PC-3 (cell line): Measurements from ENCODE around the gene TAS2R4. TPM values are rescaled to one million over a fixed set of nuclear protein-coding genes. Genes with fewer than 3 reads are reported as not detected.
"Not testable (repeated sequence)": the region's sequence is repeated elsewhere in the genome, so short reads cannot be mapped to it uniquely, and the experiment has no call there.

ENCODE experiments used
- ATAC-seq: fragments of 200-7000 bp; cut with Tn5 transposase; 2 replicates; pipeline ENCODE4 v1.9.1; 2020; ENCODE audit warnings: mild to moderate bottlenecking, moderate library complexity
- BruUV-seq: library from RNA; stranded (reverse); fragments of 400-500 nt; replicated peaks from 2 replicates; lab custom pipeline; 2021; lab: Mats Ljungman, UMichigan
- CTCF ChIA-PET: fragments of 300-600 bp; sonication (Branson Sonifier 250); formaldehyde crosslinking; loops from one replicate; lab custom pipeline; 2022; ENCODE audit warnings: antibody characterized with exemption; lab: Charles Lee
- POLR2A ChIA-PET: fragments of 300-600 bp; sonication (Branson Sonifier 250); formaldehyde crosslinking; loops from one replicate; lab custom pipeline; 2022; ENCODE audit warnings: antibody characterized with exemption; ENCODE audit not compliant: unreplicated experiment; lab: Charles Lee
- DNase-seq: peaks from one replicate; pipeline ENCODE4 v3.0.0-alpha.2; 2015
- H2AFZ ChIP-seq: fragments of 300-600 bp; sonication (generic); 2 replicates; pipeline ENCODE4 v1.6.0; 2016; ENCODE audit warnings: antibody characterized with exemption, low read length
- H3F3A ChIP-seq: fragments of 300-600 bp; sonication (generic); one replicate; pipeline ENCODE4 v1.6.0; 2017; ENCODE audit warnings: antibody characterized with exemption, low read length, control low read depth, mild to moderate bottlenecking; ENCODE audit not compliant: unreplicated experiment
- H3K27ac ChIP-seq: fragments of 300-600 bp; sonication (generic); 2 replicates; pipeline ENCODE4 v1.5.1; 2016; ENCODE audit warnings: mild to moderate bottlenecking, low read length
- H3K27me3 ChIP-seq: fragments of 300-600 bp; sonication (generic); 2 replicates; pipeline ENCODE4 v1.6.1; 2016; ENCODE audit warnings: low read length, mixed read lengths
- H3K36me3 ChIP-seq: fragments of 300-600 bp; sonication (generic); 2 replicates; pipeline ENCODE4 v1.6.1; 2016; ENCODE audit warnings: low read depth, mixed run types, low read length, mixed read lengths
- H3K4me1 ChIP-seq: fragments of 300-600 bp; sonication (generic); 2 replicates; pipeline ENCODE4 v1.5.1; 2016; ENCODE audit warnings: low read length; ENCODE audit not compliant: insufficient read depth
- H3K4me2 ChIP-seq: fragments of 300-600 bp; sonication (generic); 2 replicates; pipeline ENCODE4 v1.6.0; 2016; ENCODE audit warnings: low read length
- H3K4me3 ChIP-seq: fragments of 300-600 bp; sonication (generic); 2 replicates; pipeline ENCODE4 v1.5.1; 2016; ENCODE audit warnings: mild to moderate bottlenecking, low read length, mixed read lengths
- H3K79me2 ChIP-seq: fragments of 300-600 bp; sonication (generic); 2 replicates; pipeline ENCODE4 v1.6.1; 2017; ENCODE audit warnings: low read length, mixed read lengths
- H3K9ac ChIP-seq: fragments of 300-600 bp; sonication (generic); 2 replicates; pipeline ENCODE4 v1.6.0; 2016; ENCODE audit warnings: mild to moderate bottlenecking, low read length
- H3K9me2 ChIP-seq: fragments of 300-600 bp; sonication (generic); replicated peaks from 2 replicates; pipeline ENCODE4 v1.6.1; 2016; ENCODE audit warnings: mixed run types, low read length, mixed read lengths
- H3K9me3 ChIP-seq: fragments of 300-600 bp; sonication (generic); 2 replicates; pipeline ENCODE4 v1.6.1; 2016; ENCODE audit warnings: low read length, mixed read lengths
- H4K20me1 ChIP-seq: fragments of 300-600 bp; sonication (generic); 2 replicates; pipeline ENCODE4 v1.6.1; 2016; ENCODE audit warnings: low read length, mixed read lengths
- EZH2 ChIP-seq: fragments of 300-600 bp; sonication (generic); IDR thresholded peaks from one replicate; pipeline ENCODE4 v1.6.1; 2017; ENCODE audit warnings: antibody characterized with exemption, mild to moderate bottlenecking, low read length; ENCODE audit not compliant: unreplicated experiment
- EZH2phosphoT487 ChIP-seq: fragments of 300-600 bp; sonication (generic); IDR thresholded peaks from 2 replicates; pipeline ENCODE4 v1.6.1; 2018; ENCODE audit warnings: mild to moderate bottlenecking, antibody characterized with exemption, low read length, borderline replicate concordance
- intact Hi-C: fragments of 100-400 bp; cut with micrococcal nuclease; formaldehyde crosslinking; loops from 2 replicates; pipeline ENCODE4 v1.9.0; 2023
- total RNA-seq: library from RNA; depleted of rRNA; stranded (reverse); fragments of >200 nt; gene quantifications from 2 replicates; pipeline ENCODE4 v1.2.3, GENCODE V29; 2014
- TF ChIP-seq, protein P1 (sequence below): fragments of 300-600 bp; sonication (generic); conservative IDR thresholded peaks from 2 replicates; pipeline ENCODE4 v1.5.1; 2017; ENCODE audit warnings: antibody characterized with exemption, low read depth, mild to moderate bottlenecking, low read length

The TAS2R4 gene
- total RNA-seq, 1 experiment from 2014 or later, result not detected

DNA sequence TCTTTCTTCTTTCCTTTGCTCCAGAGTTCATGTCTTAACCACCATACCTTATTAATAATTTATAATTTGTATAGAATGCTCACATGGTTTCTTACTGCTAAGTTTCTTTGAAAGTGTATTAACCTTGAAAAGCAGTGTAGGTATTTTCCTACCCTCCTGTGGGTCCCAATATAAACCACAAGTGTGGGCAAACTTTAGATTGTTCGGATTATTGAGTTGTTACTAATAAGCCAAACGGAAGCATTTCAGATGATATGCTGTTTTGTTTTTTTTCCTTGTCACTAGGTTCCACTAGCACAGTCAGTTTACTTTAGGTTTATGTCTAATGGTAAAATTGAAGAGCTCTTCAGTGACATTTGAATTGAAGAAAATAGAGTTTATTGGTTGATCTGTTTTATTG is 28.1 kb upstream of the TAS2R4 start:
- Histone ChIP-seq H2AFZ (no peak overlapping the region), H3K9me2 (no peaks in the 10 kb centered on the region), H3K36me3 (peaks cover 88% of the 10 kb centered on the region), H3K9me3 (peaks cover 15% of the 10 kb centered on the region), H3K9ac (no peak overlapping the region), H3F3A (no peaks in the 10 kb centered on the region), H3K27ac (no peak overlapping the region), H3K4me2 (no peak overlapping the region), H3K27me3 (no peaks in the 10 kb centered on the region), H3K79me2 (0 out of 2 replicates have a peak, but pooled peaks cover 5% of the 10 kb centered on the region), H3K4me3 (no peak overlapping the region), H3K4me1 (no peaks in the 10 kb centered on the region), H4K20me1 (no peaks in the 10 kb centered on the region)
- CTCF ChIA-PET, result no interaction called here
- POLR2A ChIA-PET, result no interaction called here
- no TSS peak for BruUV-seq
- ATAC-seq (no peak), DNase-seq (no peak)
- TF ChIP-seq EZH2 (no peak), EZH2phosphoT487 (no peak)
- TF ChIP-seq, protein P1, sequence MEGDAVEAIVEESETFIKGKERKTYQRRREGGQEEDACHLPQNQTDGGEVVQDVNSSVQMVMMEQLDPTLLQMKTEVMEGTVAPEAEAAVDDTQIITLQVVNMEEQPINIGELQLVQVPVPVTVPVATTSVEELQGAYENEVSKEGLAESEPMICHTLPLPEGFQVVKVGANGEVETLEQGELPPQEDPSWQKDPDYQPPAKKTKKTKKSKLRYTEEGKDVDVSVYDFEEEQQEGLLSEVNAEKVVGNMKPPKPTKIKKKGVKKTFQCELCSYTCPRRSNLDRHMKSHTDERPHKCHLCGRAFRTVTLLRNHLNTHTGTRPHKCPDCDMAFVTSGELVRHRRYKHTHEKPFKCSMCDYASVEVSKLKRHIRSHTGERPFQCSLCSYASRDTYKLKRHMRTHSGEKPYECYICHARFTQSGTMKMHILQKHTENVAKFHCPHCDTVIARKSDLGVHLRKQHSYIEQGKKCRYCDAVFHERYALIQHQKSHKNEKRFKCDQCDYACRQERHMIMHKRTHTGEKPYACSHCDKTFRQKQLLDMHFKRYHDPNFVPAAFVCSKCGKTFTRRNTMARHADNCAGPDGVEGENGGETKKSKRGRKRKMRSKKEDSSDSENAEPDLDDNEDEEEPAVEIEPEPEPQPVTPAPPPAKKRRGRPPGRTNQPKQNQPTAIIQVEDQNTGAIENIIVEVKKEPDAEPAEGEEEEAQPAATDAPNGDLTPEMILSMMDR, result no peak
- intact Hi-C loops, result no loop called here

- H3K9me2 ChIP-seq, H3K4me3 ChIP-seq, H3K4me2 ChIP-seq, ATAC-seq, H2AFZ ChIP-seq, H3K4me1 ChIP-seq, H3K9ac ChIP-seq, H3K27ac ChIP-seq, H3K79me2 ChIP-seq, H3F3A ChIP-seq, DNase-seq, POLR2A ChIA-PET, H4K20me1 ChIP-seq, CTCF ChIA-PET, BruUV-seq, H3K27me3 ChIP-seq: not testable (repeated sequence)
- H3K9me3 ChIP-seq, result peaks cover 15% of the 10 kb centered on the region
- H3K36me3 ChIP-seq, result peaks cover 71% of the 10 kb centered on the region
- intact Hi-C loops, result loop anchor here (5.0 kb wide), 1 partner anchor 100 kb away; no protein-coding TSS in a partner anchor
These were observed 24.6 kb upstream of the TAS2R4 start for GRCh38 chr7:141751904-141752303.

DNA sequence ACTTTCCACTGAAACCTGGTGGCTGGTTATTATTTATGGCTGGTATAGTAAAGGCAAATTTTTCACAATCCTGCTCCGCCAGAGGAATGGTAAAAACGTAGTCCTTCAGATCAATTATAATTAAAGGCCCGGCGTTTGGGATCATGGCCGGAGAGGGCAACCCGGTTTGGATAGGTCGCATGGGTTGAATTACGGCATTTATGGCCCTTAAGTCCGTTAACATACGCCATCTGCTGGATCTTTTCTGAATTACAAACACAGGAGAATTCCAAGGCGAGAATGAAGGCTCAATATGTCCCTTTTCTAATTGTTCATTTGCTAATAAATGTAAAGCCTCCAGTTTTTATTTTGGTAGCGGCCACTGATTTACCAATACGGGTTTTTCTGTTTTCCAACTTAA is 23.8 kb upstream of the TAS2R4 start:
- Histone ChIP-seq H4K20me1 (no peaks in the 10 kb centered on the region), H3K9ac (no peak overlapping the region), H3K27me3 (no peaks in the 10 kb centered on the region), H3K4me2 (no peak overlapping the region), H3K27ac (no peak overlapping the region), H3K9me2 (no peaks in the 10 kb centered on the region), H3K4me3 (no peak overlapping the region), H3F3A (no peaks in the 10 kb centered on the region), H3K4me1 (no peaks in the 10 kb centered on the region), H3K79me2 (no peaks in the 10 kb centered on the region), H3K9me3 (peaks cover 15% of the 10 kb centered on the region), H3K36me3 (peaks cover 70% of the 10 kb centered on the region), H2AFZ (no peak overlapping the region)
- CTCF ChIA-PET, result no interaction called here
- intact Hi-C loops, result loop anchor here (5.0 kb wide), 1 partner anchor 100 kb away; no protein-coding TSS in a partner anchor
- no peak for TF ChIP-seq EZH2phosphoT487
- TF ChIP-seq, protein P1, result peak; percentile 52
- TF ChIP-seq EZH2, result no peak
- BruUV-seq, result no TSS peak
- ATAC-seq (no peak), DNase-seq (peak; percentile 30)
- POLR2A ChIA-PET, result no interaction called here
